Hematopoietic multipotent progenitor cell (in vitro differentiated cells): ENCODE data around the gene CACNG4. TPM values are rescaled to one million over a fixed set of nuclear protein-coding genes. Genes with fewer than 3 reads are reported as not detected.

ENCODE experiments used
- DNase-seq, 3 donors: peaks; one replicate each; pipeline ENCODE4 v3.0.0-alpha.2; 2011 to 2015; ENCODE audit warnings: low read depth in 2 of 3, low spot score in 2 of 3
- total RNA-seq: library from RNA; depleted of rRNA; stranded (reverse); fragments of >200 nt; gene quantifications from one replicate; pipeline ENCODE4 v1.2.3, GENCODE V29; 2012

Gene CACNG4
- total RNA-seq, 1 donor = not detected

GRCh38 chr17:67013891-67014290, 49.4 kb downstream of the CACNG4 start:
- no peak for DNase-seq

- DNase-seq = no peak
Measured at GRCh38 chr17:67015001-67015400, 50.5 kb downstream of the CACNG4 start.

GRCh38 chr17:67016039-67016762, 51.7 kb downstream of the CACNG4 start:
- no peak for DNase-seq

- DNase-seq = no peak
Measured at GRCh38 chr17:67017910-67018309, 53.4 kb downstream of the CACNG4 start.

DNA sequence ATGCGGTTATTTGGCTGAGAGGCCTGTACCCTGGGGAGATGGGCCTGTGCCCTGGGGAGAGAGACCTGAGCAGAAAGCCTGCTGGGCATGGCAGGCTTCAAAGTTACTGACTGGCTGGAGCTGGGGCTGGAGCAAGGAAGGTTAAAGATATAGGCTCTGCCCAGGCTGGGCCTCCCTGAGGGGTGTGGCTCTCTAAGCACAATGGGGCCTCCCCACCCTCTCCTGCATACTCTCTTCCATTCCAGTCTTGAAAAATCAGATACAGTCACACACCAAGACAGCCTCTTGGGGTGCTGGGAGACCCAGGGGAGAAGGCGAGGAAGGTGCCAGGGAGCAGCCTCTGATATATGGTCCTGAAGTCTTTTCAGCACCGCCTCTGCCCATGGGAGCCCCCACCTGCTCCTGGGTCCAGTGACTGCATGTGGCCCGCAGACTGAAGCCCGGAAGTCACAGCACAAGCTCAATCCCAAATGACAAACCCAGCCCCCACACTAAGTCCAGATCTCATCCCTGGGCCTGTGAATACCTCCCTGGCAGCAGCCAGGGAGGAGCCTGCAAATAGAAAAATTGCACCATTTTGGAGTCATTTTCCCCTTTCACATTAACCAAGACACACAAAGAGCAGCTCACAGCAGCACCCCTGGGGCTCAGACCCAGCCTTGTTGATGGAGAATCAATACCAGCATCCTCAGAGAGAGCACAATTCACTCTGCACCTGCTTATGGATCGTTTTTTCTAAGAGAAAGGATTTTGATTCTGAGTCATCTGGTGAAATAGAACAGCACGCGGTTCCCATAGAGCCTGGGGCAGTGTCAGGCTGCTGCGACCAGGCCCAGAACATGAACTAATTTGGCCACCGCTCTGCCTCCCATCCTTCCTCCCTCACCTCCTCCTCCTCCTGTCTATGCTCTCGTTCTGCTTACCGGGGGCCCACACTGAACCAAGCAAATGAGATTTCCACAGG, 54.2 kb downstream of the CACNG4 start:
- DNase-seq = no peak

DNA sequence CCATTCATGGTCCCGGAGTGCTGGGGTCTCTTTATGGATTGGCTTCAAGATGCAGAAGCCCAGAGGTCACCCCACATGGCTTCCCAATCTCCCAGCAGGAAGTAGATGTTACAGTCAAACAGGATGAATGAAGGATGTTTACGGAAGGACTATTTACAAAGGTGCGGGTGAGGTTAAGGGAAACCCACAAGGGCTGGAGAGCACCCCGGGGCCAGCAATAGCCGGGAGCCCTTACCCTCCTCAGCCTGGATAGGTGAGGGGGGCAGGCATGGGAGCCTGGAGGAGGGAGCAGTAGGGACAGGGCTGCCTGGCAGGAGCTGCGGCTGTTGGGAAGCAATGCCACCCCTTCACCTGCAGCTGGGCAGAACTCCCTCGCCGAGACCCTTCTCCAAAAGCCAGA, 55.3 kb downstream of the CACNG4 start:
- DNase-seq = no peak

GRCh38 chr17:67020293-67020766, 55.8 kb downstream of the CACNG4 start:
- no peak for DNase-seq

GRCh38 chr17:67021196-67021595, 56.7 kb downstream of the CACNG4 start:
- no peak for DNase-seq

- no peak for DNase-seq
Measured at GRCh38 chr17:67021743-67022450, 57.4 kb downstream of the CACNG4 start.

- DNase-seq = no peak
Measured at GRCh38 chr17:67022451-67022810, 57.9 kb downstream of the CACNG4 start.

DNA sequence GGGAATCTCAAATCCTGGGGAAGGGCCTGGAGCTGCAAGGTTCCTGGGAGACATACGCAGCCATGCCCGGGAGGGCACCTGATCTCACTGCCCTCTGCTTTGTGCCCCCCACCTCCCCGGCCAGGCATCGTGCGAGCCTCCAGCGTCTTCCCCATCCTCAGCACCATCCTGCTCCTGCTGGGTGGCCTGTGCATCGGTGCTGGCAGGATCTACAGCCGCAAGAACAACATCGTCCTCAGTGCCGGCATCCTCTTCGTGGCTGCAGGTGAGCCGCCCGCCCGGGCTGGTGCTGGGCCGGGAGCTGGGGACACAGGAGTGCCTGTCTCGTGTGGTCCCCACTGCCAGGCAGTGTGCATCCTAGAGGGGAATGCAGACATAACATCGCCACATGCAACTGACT, 60.2 kb downstream of the CACNG4 start:
- DNase-seq = no peak

GRCh38 chr17:67025216-67025792, 60.8 kb downstream of the CACNG4 start:
- DNase-seq = no peak

- DNase-seq = no peak
Measured at GRCh38 chr17:67026341-67026740, 61.8 kb downstream of the CACNG4 start.

- no peak for DNase-seq
Measured at GRCh38 chr17:67027031-67027628, 62.6 kb downstream of the CACNG4 start.

DNA sequence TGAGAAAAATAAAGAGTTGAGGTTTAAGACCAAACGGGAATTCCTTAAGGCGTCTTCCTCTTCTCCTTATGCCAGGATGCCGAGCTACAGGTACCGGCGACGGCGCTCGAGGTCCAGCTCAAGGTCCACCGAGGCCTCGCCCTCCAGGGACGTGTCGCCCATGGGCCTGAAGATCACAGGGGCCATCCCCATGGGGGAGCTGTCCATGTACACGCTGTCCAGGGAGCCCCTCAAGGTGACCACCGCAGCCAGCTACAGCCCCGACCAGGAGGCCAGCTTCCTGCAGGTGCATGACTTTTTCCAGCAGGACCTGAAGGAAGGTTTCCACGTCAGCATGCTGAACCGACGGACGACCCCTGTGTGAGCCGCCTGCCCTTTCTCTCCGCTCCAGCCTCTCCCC, 66.1 kb downstream of the CACNG4 start:
- DNase-seq = no peak

DNA sequence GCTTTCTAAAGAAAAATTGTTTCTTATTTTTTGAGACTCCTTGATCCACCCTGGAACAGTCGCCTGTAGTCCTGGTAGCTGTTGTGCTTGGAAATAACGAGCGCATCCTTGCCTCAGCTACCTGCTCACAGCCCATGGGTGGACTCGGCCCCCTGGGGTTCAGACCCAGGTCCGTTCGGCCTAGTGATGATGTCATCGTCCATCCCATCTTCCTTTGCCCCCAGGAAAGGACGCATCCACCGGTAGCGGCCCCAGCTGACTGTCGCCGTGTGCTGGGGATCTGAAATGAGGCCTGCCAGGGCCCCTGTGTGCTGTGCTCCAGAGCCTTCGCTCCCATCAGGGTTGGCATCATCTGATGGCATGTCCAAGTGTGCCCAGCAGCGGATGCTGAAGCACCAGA, 67.9 kb downstream of the CACNG4 start:
- DNase-seq = no peak

- no peak for DNase-seq
Measured at GRCh38 chr17:67032985-67033384, 68.5 kb downstream of the CACNG4 start.

- DNase-seq = no peak
Measured at GRCh38 chr17:67033613-67034012, 69.1 kb downstream of the CACNG4 start.

DNA sequence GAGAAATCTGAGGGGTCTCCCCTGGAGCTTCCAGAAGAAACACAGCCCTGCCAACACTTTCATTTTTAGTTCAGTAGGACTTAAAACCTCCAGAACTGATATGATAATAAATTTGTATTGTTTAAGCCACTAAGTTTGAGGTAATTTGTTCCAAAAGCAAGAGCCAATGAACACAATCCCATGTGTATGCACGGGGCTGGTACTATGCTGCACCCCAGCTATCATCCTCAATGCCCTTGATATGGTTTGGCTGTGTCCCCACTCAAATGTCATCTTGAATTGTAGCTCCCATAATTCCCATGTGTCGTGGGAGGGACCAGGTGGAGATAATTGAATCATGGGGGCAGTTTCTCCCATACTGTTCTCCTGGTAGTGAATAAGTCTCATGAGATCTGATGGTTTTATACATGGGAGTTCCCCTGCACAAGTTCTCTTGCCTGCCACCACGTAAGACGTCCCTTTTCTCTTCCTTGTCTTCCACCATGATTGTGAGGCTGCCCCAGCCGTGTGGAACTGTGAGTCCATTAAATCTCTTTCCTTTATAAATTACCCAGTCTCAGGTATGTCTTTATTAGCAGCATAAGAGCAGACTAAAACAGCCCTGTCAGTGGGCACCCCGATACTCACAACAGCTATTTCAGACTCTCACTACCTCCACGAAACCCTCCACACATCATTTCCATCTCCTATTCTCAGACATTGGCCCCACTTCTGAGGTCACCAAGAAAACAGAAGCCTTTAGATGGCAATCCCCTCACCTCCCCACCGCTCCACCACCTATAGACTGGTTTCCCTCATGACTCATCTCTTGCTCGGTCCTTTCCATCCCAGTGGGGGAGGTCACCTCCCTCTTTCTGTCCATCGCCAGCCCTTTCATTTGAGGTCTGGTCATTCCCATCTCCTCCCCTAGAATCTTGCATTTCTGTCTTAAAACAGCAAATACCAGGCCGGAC, 70.9 kb downstream of the CACNG4 start:
- no peak for DNase-seq
